Fibroblast of the aortic adventitia (primary cell): Measurements from ENCODE around the gene DOCK2. TPM values are rescaled to one million over a fixed set of nuclear protein-coding genes. Genes with fewer than 3 reads are reported as not detected.

ENCODE experiments used
- DNase-seq: peaks from one replicate; pipeline ENCODE4 v3.0.0-alpha.2; 2010; ENCODE audit warnings: low read depth
- H3K4me3 ChIP-seq: 2 replicates; pipeline ENCODE4 v1.5.1; 2011; ENCODE audit warnings: low read depth, mild to moderate bottlenecking, control low read depth, low read length, moderate library complexity
- total RNA-seq: library from RNA; depleted of rRNA; stranded (reverse); fragments of >200 nt; gene quantifications from 2 replicates; pipeline ENCODE4 v1.2.3, GENCODE V29; 2012; ENCODE audit warnings: low replicate concordance
- TF ChIP-seq, protein P1 (sequence below): IDR thresholded peaks from 2 replicates; pipeline ENCODE4 v1.5.1; 2011; ENCODE audit warnings: mild to moderate bottlenecking, low read length, control low read depth, inconsistent platforms; ENCODE audit not compliant: insufficient read depth

Gene DOCK2
- total RNA-seq, 1 donor, result 4.6 TPM

DNA sequence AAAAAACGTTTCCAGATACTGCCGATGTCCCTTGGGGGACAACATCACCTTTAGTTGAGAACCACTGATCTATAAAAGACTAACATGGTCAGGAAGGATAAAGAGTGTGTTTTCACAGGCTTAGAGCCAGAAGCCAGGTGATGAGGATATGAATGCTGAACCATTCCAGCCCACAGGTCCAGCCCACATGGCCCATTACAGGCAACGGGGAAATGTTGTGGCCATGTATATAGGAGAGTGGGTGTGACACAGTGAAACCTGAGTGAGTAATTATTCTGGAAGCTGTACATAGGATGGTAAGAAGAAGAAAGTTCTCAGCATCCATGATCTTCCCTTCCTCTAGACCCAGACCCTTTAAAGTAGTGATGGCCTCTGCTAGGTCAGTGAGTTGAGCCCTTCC lies 412.6 kb downstream of the DOCK2 start:
- TF ChIP-seq, protein P1, sequence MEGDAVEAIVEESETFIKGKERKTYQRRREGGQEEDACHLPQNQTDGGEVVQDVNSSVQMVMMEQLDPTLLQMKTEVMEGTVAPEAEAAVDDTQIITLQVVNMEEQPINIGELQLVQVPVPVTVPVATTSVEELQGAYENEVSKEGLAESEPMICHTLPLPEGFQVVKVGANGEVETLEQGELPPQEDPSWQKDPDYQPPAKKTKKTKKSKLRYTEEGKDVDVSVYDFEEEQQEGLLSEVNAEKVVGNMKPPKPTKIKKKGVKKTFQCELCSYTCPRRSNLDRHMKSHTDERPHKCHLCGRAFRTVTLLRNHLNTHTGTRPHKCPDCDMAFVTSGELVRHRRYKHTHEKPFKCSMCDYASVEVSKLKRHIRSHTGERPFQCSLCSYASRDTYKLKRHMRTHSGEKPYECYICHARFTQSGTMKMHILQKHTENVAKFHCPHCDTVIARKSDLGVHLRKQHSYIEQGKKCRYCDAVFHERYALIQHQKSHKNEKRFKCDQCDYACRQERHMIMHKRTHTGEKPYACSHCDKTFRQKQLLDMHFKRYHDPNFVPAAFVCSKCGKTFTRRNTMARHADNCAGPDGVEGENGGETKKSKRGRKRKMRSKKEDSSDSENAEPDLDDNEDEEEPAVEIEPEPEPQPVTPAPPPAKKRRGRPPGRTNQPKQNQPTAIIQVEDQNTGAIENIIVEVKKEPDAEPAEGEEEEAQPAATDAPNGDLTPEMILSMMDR, result no peak
- no peak for DNase-seq
- no peak overlapping the region for H3K4me3 ChIP-seq

DNA sequence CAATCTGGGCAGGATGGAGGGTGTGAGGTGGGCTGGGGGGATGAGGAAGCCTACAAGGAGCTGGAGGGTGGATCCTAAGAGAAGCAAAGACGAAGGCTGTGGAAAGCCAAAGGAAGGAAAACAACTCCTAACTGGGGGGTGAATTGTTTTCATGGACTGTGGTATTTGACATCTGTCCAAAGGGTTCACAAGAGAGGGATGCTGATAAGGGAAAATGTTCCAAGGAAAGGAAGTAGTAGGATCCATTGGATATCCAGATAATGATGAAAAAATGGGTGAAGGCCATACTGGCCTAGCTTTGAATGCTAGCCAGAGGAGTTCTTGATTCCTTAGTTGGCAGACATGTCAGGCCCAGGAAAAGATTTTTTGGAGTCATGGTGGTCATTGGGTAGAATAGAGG lies 416.8 kb downstream of the DOCK2 start:
- H3K4me3 ChIP-seq, result no peak overlapping the region
- TF ChIP-seq, protein P1, result no peak
- DNase-seq, result no peak

DNA sequence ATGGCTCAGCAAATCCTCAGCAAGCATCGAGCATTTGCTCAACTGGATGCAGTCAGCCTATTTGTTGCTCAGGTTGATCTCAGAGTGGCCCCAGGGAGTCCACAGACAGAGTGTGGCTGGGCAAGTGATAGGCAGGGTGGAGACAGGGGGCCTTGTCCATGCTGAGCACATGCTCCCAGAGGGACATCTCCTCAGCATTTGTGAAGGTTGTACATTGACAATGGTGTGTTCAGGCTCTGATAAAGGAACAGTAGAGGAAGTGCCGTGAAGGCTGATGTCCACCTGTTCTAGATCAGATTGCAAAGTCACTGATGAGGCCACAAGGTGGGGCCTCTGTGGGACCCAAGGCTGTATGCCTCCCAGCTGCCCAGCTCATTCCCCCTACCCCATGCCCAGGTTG lies 418.5 kb downstream of the DOCK2 start:
- TF ChIP-seq, protein P1, result no peak
- H3K4me3 ChIP-seq, result no peak overlapping the region
- DNase-seq, result no peak

DNA sequence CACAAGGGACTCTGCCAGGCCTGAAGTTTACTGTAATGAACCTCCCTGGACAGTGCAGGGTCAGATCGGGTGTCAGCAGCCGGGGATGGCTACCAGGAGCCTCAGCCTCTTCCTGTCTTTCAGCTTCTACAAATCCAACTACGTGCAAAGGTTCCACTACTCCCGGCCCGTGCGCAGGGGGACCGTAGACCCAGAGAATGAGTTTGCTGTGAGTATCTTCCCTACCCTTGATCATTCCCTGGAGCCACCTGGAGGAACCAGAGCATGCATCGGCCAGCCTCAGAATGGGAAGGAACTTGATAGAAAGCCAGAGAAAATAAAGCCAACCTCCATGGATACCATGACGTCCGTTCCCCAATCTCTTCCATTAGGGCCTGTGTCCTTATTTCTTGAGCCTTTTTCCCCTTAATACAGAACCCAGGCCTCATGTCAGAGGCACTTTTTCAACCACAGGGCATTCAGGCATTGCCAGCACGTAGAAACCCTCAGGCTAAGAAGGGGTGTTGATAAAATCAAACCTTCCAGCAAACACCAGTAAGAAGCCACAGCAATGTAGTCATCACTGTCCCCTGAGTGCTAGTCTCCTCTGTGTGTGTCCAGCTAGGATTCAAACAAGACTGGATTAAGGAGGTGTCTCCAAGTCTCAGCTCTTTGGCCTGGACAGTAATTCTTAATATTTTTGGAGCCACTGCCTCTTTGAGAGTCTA lies 419.6 kb downstream of the DOCK2 start:
- TF ChIP-seq, protein P1, result no peak
- H3K4me3 ChIP-seq, result no peak overlapping the region
- DNase-seq, result no peak

- H3K4me3 ChIP-seq, result no peak overlapping the region
- no peak for DNase-seq
- TF ChIP-seq, protein P1, result no peak
Measured at GRCh38 chr5:170057311-170057710, 420.2 kb downstream of the DOCK2 start.

DNA sequence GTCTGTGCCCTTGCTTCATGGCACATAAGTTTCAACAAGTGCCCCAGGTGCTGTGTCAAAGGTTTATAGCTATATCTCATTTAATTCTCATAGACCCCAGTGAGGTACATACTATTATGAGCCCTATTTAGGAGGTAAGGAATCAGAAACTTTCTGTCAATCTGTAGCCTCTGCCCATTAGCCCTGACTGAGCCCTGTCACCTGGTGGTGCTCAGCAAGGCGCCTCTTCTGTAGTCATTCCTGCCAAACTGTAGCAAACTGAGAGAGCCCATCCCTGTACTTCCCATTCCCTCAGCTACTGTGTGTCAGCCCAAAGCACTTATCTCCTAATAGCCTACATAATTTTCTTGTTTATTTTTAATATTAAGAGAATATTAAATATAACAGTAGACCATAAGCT lies 422.1 kb downstream of the DOCK2 start:
- TF ChIP-seq, protein P1, result no peak
- H3K4me3 ChIP-seq, result no peak overlapping the region
- DNase-seq, result no peak

- H3K4me3 ChIP-seq, result no peak overlapping the region
- no peak for DNase-seq
- TF ChIP-seq, protein P1, result no peak
Measured at GRCh38 chr5:170067152-170067551, 430.1 kb downstream of the DOCK2 start.
